DOHH2 (cell line): ENCODE measurements around the gene GPC5.

Source experiments
- H3F3A ChIP-seq: fragments of 200-600 bp; sonication (generic), shearing (Covaris generic); 2 replicates; pipeline ENCODE4 v1.6.0; 2016; ENCODE audit warnings: antibody characterized with exemption, mild to moderate bottlenecking; ENCODE audit not compliant: control insufficient read depth, insufficient read depth
- H3K27ac ChIP-seq: fragments of 200-600 bp; sonication (generic); 2 replicates; pipeline ENCODE4 v1.5.1; 2014; ENCODE audit warnings: low read depth, mild to moderate bottlenecking, low read length, moderate library complexity
- H3K27me3 ChIP-seq: fragments of 200-600 bp; sonication (generic); 2 replicates; pipeline ENCODE4 v1.6.1; 2014; ENCODE audit warnings: mild to moderate bottlenecking, low read length, mixed read lengths; ENCODE audit not compliant: control insufficient read depth
- H3K36me3 ChIP-seq: fragments of 200-600 bp; sonication (generic); 2 replicates; pipeline ENCODE4 v1.6.1; 2014; ENCODE audit warnings: mild to moderate bottlenecking, low read length, moderate library complexity, mixed read lengths; ENCODE audit not compliant: control insufficient read depth
- H3K4me1 ChIP-seq: fragments of 200-600 bp; sonication (generic); 2 replicates; pipeline ENCODE4 v1.6.1; 2014; ENCODE audit warnings: mild to moderate bottlenecking, low read length, mixed read lengths; ENCODE audit not compliant: control insufficient read depth
- H3K4me2 ChIP-seq: fragments of 200-600 bp; sonication (generic); 2 replicates; pipeline ENCODE4 v1.6.0; 2014; ENCODE audit warnings: mild to moderate bottlenecking, low read length, moderate library complexity
- H3K4me3 ChIP-seq: fragments of 200-600 bp; sonication (generic); 2 replicates; pipeline ENCODE4 v1.5.1; 2014; ENCODE audit warnings: mild to moderate bottlenecking, low read length, mixed read lengths
- H3K79me2 ChIP-seq: fragments of 200-600 bp; sonication (generic); 2 replicates; pipeline ENCODE4 v1.6.1; 2014; ENCODE audit warnings: mild to moderate bottlenecking, low read length, mixed read lengths; ENCODE audit not compliant: control insufficient read depth
- H3K9me2 ChIP-seq: fragments of 200-600 bp; sonication (generic); replicated peaks from 2 replicates; pipeline ENCODE4 v1.6.1; 2014; ENCODE audit warnings: mild to moderate bottlenecking, low read length, mixed read lengths; ENCODE audit not compliant: control insufficient read depth
- H3K9me3 ChIP-seq: fragments of 200-600 bp; sonication (generic); 2 replicates; pipeline ENCODE4 v1.6.1; 2014; ENCODE audit warnings: antibody characterized with exemption, low read length, mixed read lengths; ENCODE audit not compliant: control insufficient read depth, insufficient read depth
- H4K20me1 ChIP-seq: fragments of 200-600 bp; sonication (generic); 2 replicates; pipeline ENCODE4 v1.6.0; 2014; ENCODE audit warnings: low read depth, mild to moderate bottlenecking, antibody characterized with exemption, low read length, moderate library complexity; ENCODE audit not compliant: control insufficient read depth, insufficient read depth
- CTCF ChIP-seq: fragments of 200-600 bp; sonication (generic); IDR thresholded peaks from one replicate; pipeline ENCODE4 v1.5.1; 2014; ENCODE audit warnings: antibody characterized with exemption, mild to moderate bottlenecking, low read depth, low read length; ENCODE audit not compliant: poor library complexity, severe bottlenecking
- EZH2phosphoT487 ChIP-seq: fragments of 200-600 bp; sonication (generic); IDR thresholded peaks from 2 replicates; pipeline ENCODE4 v1.6.1; 2017; ENCODE audit warnings: borderline replicate concordance, mild to moderate bottlenecking, antibody characterized with exemption, low read length, moderate library complexity, mixed read lengths

GPC5 gene

GRCh38 chr13:92864584-92865284, 1466.3 kb downstream of the GPC5 start:
- H3K27me3 ChIP-seq: no peaks in the 10 kb centered on the region
- no peak for TF ChIP-seq EZH2phosphoT487
- TF ChIP-seq CTCF: no peak

GRCh38 chr13:92873029-92873428, 1474.6 kb downstream of the GPC5 start:
- no peaks in the 10 kb centered on the region for H3K27me3 ChIP-seq
- no peaks in the 10 kb centered on the region for H3K36me3 ChIP-seq
- no peaks in the 10 kb centered on the region for H3K9me2 ChIP-seq
- no peak overlapping the region for H3K4me2 ChIP-seq
- H4K20me1 ChIP-seq: no peaks in the 10 kb centered on the region
- TF ChIP-seq EZH2phosphoT487 (no peak), CTCF (no peak)
- no peaks in the 10 kb centered on the region for H3F3A ChIP-seq
- no peak overlapping the region for H3K27ac ChIP-seq
- no peaks in the 10 kb centered on the region for H3K4me1 ChIP-seq
- no peak overlapping the region for H3K4me3 ChIP-seq
- no peaks in the 10 kb centered on the region for H3K9me3 ChIP-seq
- no peaks in the 10 kb centered on the region for H3K79me2 ChIP-seq

More at GRCh38 chr13:92864584-92865284, 1466.3 kb downstream of the GPC5 start:
- no peak overlapping the region for H3K4me2 ChIP-seq
- no peaks in the 10 kb centered on the region for H3K36me3 ChIP-seq
- H3K27ac ChIP-seq: no peak overlapping the region
- H3K79me2 ChIP-seq: no peaks in the 10 kb centered on the region
- H3F3A ChIP-seq: no peaks in the 10 kb centered on the region
- H3K4me3 ChIP-seq: no peak overlapping the region
- H3K9me3 ChIP-seq: no peaks in the 10 kb centered on the region
- no peaks in the 10 kb centered on the region for H3K4me1 ChIP-seq
- H3K9me2 ChIP-seq: no peaks in the 10 kb centered on the region
- H4K20me1 ChIP-seq: no peaks in the 10 kb centered on the region

- Histone ChIP-seq H3K79me2 (no peaks in the 10 kb centered on the region), H3K27me3 (no peaks in the 10 kb centered on the region), H3K4me1 (no peaks in the 10 kb centered on the region), H3K4me3 (no peak overlapping the region), H4K20me1 (no peaks in the 10 kb centered on the region), H3K27ac (no peak overlapping the region), H3K9me2 (no peaks in the 10 kb centered on the region), H3K4me2 (no peak overlapping the region), H3K36me3 (no peaks in the 10 kb centered on the region), H3K9me3 (no peaks in the 10 kb centered on the region), H3F3A (no peaks in the 10 kb centered on the region)
- no peak for TF ChIP-seq CTCF
- TF ChIP-seq EZH2phosphoT487: no peak
These were observed 1488.2 kb downstream of the GPC5 start for GRCh38 chr13:92886535-92887077.
